ENCODE measurements around the gene PRKACA.
"Not testable (repeated sequence)": the region's sequence is repeated elsewhere in the genome, so short reads cannot be mapped to it uniquely, and the experiment has no call there.

Gene PRKACA

GRCh38 chr19:14053500-14053899, 64.1 kb downstream of the PRKACA start:
- no peak overlapping the region for H3K27ac ChIP-seq
- no peak for TF ChIP-seq ZFX (IDR thresholded peaks at IDR 0.05; ENCODE audit: borderline replicate concordance)
- TF ChIP-seq, protein P1, sequence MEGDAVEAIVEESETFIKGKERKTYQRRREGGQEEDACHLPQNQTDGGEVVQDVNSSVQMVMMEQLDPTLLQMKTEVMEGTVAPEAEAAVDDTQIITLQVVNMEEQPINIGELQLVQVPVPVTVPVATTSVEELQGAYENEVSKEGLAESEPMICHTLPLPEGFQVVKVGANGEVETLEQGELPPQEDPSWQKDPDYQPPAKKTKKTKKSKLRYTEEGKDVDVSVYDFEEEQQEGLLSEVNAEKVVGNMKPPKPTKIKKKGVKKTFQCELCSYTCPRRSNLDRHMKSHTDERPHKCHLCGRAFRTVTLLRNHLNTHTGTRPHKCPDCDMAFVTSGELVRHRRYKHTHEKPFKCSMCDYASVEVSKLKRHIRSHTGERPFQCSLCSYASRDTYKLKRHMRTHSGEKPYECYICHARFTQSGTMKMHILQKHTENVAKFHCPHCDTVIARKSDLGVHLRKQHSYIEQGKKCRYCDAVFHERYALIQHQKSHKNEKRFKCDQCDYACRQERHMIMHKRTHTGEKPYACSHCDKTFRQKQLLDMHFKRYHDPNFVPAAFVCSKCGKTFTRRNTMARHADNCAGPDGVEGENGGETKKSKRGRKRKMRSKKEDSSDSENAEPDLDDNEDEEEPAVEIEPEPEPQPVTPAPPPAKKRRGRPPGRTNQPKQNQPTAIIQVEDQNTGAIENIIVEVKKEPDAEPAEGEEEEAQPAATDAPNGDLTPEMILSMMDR (IDR thresholded peaks at IDR 0.05) = no peak

- TF ChIP-seq, protein P1 (IDR thresholded peaks at IDR 0.05) = no peak
- TF ChIP-seq ZFX (IDR thresholded peaks at IDR 0.05; ENCODE audit: borderline replicate concordance) = no peak
- no peak overlapping the region for H3K27ac ChIP-seq
Measured at GRCh38 chr19:14053032-14053431, 64.5 kb downstream of the PRKACA start.

DNA sequence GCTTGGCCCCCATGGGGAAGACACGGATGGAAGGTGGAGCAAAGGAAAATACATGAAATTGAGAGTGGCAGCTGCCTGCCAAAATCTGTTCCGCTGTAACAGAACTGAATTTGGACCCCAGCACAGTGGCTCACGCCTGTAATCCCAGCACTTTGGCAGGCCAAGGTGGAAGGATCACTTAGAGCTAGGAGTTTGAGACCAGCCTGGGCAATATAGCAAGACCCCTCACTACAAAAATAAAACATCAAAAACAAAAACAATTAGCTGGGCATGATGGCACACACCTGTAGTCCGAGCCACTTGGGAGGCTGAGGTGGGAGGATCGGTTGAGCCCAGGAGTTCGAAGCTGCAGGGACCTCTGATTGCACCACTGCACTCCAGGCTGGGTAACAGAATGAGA, 65.1 kb downstream of the PRKACA start:
- no peak overlapping the region for H3K27ac ChIP-seq
- no peak for TF ChIP-seq ZFX (IDR thresholded peaks at IDR 0.05; ENCODE audit: borderline replicate concordance)
- TF ChIP-seq, protein P1 (IDR thresholded peaks at IDR 0.05) = no peak

- TF ChIP-seq, protein P1 (IDR thresholded peaks at IDR 0.05) = no peak
- TF ChIP-seq ZFX (IDR thresholded peaks at IDR 0.05; ENCODE audit: borderline replicate concordance) = no peak
- no peak overlapping the region for H3K27ac ChIP-seq
Measured at GRCh38 chr19:14051980-14052379, 65.6 kb downstream of the PRKACA start.

DNA sequence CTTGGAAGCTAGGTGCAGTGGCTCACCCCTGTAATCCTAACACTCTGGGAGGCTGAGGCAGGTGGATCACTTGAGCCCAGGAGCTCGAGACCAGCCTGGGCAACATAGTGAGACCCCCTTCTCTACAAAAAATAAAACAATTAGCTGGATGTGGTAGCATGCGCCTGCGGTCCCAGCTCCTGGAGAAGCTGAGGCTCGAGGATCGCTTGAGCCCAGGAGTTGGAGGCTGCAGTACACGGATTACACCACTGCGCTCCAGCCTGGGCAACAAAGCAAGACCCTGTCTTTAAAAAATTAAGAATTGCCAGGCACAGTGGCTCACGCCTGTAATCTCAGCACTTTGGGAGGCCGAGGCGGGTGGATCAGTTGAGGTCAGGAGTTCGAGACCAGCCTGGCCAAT, 66.6 kb downstream of the PRKACA start:
- not testable (repeated sequence) for H3K27ac ChIP-seq

DNA sequence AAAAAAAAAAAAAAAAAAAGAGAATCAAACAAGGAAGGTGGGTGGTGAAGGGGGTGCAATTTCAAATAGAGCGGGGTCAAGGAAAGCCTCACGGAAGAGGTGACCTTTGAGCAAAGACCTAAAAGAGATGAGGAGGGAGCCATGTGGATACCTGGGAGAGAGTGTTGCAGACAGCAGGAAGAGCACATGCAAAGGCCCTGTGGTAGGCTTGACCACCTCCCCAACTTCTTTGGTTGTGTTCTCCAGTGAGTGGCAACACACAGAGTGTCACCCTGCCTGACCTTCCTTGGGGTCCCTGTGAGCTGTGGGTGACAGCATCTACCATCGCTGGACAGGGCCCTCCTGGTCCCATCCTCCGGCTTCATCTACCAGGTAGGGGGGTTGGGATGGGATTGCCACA, 67.0 kb downstream of the PRKACA start:
- no peak overlapping the region for H3K27ac ChIP-seq
- TF ChIP-seq, protein P1 (IDR thresholded peaks at IDR 0.05) = no peak
- TF ChIP-seq ZFX (IDR thresholded peaks at IDR 0.05; ENCODE audit: borderline replicate concordance) = no peak

- no peak overlapping the region for H3K27ac ChIP-seq
- TF ChIP-seq, protein P1 (IDR thresholded peaks at IDR 0.05) = peak; percentile 98
- TF ChIP-seq ZFX (IDR thresholded peaks at IDR 0.05; ENCODE audit: borderline replicate concordance) = no peak
Measured at GRCh38 chr19:14048443-14049153, 69.0 kb downstream of the PRKACA start.

DNA sequence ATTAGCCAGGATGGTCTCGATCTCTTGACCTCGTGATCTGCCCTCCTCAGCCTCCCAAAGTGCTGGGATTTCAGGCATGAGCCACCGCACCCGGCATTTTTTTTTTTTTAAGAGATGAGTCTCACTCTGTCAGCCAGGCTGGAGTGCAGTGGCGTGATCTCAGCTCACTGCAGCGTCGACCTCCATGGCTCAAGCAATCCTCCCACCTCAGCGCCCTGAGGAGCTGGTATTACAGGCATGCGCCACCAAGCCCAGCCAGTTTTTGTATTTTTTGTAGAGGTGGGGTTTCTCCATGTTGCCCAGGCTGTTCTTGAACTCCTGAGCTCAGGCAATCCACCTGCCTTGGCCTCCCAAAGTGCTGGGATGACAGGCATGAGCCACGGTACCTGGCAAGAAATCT, 69.7 kb downstream of the PRKACA start:
- H3K27ac ChIP-seq = not testable (repeated sequence)

Measured in 22Rv1 (cell line).